ENCODE measurements around the gene CLSTN3.

Gene CLSTN3

DNA sequence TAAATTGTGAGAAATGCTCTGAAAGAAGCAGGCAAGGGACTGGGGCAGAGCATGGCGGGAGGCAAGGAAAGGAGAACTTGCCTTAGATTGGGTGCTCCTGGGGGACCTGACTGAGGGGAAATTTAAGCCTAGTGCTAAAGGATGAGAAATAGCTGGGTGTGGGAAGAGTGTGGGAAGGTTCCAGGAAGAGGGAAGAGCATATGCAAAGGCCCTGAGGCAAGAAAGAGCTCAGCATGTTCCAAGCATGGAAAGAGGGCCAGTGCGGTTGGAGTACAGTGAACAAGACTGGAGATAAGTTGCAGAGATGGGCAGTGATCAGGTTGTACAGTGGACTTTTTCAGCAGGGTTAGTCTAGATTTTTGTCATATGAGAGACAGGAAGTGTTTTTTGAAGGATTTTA is 9.0 kb downstream of the CLSTN3 start:
- TF ChIP-seq, protein P1, sequence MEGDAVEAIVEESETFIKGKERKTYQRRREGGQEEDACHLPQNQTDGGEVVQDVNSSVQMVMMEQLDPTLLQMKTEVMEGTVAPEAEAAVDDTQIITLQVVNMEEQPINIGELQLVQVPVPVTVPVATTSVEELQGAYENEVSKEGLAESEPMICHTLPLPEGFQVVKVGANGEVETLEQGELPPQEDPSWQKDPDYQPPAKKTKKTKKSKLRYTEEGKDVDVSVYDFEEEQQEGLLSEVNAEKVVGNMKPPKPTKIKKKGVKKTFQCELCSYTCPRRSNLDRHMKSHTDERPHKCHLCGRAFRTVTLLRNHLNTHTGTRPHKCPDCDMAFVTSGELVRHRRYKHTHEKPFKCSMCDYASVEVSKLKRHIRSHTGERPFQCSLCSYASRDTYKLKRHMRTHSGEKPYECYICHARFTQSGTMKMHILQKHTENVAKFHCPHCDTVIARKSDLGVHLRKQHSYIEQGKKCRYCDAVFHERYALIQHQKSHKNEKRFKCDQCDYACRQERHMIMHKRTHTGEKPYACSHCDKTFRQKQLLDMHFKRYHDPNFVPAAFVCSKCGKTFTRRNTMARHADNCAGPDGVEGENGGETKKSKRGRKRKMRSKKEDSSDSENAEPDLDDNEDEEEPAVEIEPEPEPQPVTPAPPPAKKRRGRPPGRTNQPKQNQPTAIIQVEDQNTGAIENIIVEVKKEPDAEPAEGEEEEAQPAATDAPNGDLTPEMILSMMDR (IDR thresholded peaks at IDR 0.05; ENCODE audit: control insufficient read depth, insufficient read depth, low read depth, low read length, missing control alignments) = no peak
- no peak for DNase-seq (ENCODE audit: low read depth)
- no peak overlapping the region for H3K4me3 ChIP-seq (ENCODE audit: control insufficient read depth, low read depth, low read length)

DNA sequence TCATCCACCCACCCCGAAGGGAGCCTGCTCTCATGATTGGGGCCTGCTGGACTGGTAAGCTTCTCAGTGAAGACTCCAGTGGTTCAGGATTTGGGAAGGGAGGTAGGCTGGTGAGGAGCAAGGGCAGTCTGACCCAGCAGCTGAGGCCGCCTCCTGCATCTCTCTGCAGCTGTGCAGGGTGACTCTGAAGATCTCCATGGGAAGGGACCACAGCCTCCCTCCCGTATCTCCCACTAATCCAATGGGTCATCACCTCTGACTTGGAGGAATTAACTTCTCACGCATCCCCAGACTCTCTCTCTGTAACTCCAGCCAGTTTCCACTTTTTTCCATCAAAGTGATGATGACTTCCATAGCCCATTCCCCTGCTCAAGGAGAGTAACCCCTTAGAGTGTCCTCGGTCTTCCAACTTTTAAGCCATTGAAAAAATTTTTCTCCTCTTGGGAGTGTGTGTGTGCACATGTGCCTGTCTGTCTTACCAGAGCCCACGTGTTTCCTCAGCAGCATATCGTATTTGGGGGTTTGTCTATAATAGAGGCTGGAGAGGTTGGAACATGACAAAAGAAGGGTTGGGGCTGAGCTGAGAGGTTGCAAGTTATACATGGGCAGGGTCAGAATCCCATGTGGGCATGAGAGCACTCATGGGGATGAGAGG is 11.3 kb downstream of the CLSTN3 start:
- no peak for DNase-seq (ENCODE audit: low read depth)
- TF ChIP-seq, protein P1 (IDR thresholded peaks at IDR 0.05; ENCODE audit: control insufficient read depth, insufficient read depth, low read depth, low read length, missing control alignments) = no peak
- H3K4me3 ChIP-seq (ENCODE audit: control insufficient read depth, low read depth, low read length) = no peak overlapping the region

DNA sequence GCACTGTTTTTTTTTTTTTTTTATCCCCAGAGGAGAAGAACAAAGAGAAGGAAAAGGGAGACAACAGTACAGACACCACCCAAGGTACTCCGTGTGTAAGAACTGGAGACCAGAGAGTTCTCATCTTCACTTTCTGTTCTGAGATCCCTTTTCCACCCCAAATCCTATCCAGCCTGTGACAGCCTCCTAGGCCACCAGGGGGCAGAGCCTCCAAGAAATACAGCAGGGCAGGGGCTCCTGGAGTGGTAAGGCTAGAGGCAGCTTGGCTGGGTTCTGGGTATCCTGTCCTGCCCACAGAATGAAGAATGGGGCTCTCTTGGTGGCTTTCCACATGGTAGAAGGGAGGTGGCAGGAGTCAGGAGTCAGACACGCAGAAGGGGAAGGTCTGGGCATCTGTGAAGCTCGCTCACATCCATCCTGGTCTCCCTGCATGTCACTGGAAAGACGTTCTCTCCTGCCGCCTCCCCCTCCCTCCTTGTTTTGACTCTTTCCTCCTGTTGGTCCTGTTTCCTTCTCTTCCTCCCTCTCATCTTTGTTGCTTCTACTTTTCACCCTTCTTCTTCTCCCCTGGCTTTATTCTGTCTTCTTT is 12.0 kb downstream of the CLSTN3 start:
- DNase-seq (ENCODE audit: low read depth) = no peak
- H3K4me3 ChIP-seq (ENCODE audit: control insufficient read depth, low read depth, low read length) = no peak overlapping the region
- TF ChIP-seq, protein P1 (IDR thresholded peaks at IDR 0.05; ENCODE audit: control insufficient read depth, insufficient read depth, low read depth, low read length, missing control alignments) = peak; percentile 90

DNA sequence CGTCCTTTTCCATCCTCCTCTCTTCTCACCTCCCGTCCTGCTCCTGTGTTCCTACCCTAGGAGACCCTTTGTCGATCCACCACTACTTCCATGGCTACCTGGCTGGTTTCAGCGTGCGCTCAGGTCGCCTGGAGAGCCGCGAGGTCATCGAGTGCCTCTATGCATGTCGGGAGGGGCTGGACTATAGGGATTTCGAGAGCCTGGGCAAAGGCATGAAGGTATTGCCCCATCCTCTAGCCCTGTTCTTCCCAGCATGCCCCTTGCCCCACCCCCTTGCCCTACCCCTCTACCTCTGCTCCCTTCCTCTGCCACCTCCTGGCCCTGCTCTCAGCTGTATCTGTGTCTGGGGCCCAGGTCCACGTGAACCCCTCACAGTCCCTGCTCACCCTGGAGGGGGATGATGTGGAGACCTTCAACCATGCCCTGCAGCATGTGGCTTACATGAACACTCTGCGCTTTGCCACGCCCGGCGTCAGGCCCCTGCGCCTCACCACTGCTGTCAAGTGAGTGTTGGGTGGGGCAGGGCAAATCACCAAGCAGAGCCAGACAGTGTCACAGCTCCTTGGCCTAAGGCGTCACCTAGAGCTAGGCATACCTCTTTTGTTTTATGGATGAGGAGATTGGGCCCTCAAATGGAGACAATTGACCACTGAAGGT is 12.8 kb downstream of the CLSTN3 start:
- no peak overlapping the region for H3K4me3 ChIP-seq (ENCODE audit: control insufficient read depth, low read depth, low read length)
- no peak for DNase-seq (ENCODE audit: low read depth)

DNA sequence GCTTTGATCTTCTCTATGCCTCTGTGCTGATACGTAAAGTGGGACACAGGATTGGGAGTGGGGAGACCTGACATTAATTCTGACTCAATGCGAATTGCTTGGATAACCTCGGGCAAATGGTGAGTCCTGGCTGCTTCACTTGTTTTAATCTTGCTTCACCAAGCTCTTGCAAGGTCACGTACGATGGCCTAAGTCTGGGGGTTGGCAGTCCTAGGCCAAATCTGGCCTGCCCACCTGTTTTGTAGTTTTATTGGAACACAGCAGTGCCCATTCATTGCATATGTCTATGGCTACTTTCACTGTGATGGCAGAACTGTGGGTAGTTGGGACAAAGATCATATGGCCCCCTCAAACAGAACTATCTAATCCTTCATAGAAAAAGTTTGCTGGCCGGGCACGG is 13.4 kb downstream of the CLSTN3 start:
- TF ChIP-seq, protein P1 (IDR thresholded peaks at IDR 0.05; ENCODE audit: control insufficient read depth, insufficient read depth, low read depth, low read length, missing control alignments) = no peak
- no peak overlapping the region for H3K4me3 ChIP-seq (ENCODE audit: control insufficient read depth, low read depth, low read length)
- no peak for DNase-seq (ENCODE audit: low read depth)

More for the DNA sequence above, 12.8 kb downstream of the CLSTN3 start:
- TF ChIP-seq, protein P1 (IDR thresholded peaks at IDR 0.05; ENCODE audit: control insufficient read depth, insufficient read depth, low read depth, low read length, missing control alignments) = no peak

DNA sequence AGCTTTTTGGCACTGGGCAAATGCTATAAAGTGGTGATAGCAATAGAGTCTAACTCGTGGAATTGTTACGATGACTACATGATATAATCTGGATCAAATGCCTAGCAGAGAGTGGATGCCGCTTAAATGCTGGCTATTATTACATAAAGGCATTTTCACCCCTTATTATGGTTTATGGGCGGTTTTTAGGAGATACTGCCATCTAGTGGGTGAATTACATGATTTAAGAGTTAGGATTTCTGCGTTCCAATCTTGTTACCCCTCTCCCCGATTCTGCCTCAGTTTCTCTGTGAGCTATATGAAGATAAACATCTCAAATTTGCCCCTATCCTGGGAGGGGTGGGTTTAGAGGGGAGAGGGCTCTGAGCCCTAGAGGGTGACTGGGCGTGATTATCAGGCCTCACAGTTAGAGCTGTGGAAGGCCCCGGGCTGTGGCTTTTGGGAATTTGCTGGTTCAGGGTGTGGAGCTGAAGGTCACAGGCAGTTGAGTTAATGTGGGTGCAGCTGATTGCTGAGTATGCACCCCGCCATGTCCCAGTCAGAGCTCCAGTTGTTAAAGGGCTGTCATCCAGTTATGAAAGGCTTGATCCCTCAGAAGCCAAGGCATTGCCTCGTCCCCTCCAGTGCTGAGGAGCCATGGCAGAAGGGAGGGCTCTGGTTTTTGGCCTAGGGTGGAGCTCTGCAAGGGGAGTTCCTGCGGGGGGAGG is 14.4 kb downstream of the CLSTN3 start:
- TF ChIP-seq, protein P1 (IDR thresholded peaks at IDR 0.05; ENCODE audit: control insufficient read depth, insufficient read depth, low read depth, low read length, missing control alignments) = peak; percentile 50
- no peak overlapping the region for H3K4me3 ChIP-seq (ENCODE audit: control insufficient read depth, low read depth, low read length)
- no peak for DNase-seq (ENCODE audit: low read depth)
